ENCODE data around the gene MYBPC1.

The MYBPC1 gene

DNA sequence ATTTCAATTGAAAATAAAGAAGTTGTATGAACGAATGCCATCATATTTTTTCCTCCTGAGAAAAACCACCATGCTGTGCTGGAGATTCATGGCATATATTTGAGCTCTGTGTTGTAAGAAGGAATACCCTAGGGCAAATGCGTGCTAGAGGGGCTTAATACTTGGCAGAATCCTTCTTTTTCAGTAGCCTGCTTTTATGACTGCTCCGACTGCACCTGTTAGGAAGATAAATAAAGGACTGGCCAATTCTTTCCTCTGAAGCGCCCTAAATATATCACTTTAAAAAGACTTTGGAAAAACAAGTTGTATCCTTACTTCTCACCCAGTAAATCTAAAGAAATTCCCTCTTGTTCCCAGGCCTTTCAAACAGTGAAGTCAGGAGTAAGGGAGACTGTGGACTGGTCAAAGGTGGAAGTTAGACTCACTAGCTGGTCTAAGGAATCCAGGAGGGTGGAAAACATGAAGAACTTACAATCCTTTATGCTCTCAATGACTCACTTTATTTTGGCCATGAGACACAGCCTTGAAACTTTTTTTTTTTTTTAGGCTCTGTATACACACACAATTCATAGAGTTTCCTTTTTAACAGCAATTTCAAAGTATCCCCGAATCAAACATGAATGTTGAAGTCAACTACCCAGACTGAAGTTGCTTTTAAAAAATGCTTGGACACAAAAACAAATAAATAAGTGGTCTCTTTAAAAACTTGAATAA is 5.2 kb downstream of the MYBPC1 start:
- ChIA-PET POLR2A (no interaction called here), CTCF (interaction anchor here (1.1 kb wide), 1 partner anchor 230 kb away, joined by 4 read pairs; no protein-coding TSS in a partner anchor)
- TF ChIP-seq ZNF529 (tag by site-specific recombination; IDR thresholded peaks at IDR 0.05; ENCODE audit: insufficient replicate concordance), result no peak
- TF ChIP-seq, protein P1, sequence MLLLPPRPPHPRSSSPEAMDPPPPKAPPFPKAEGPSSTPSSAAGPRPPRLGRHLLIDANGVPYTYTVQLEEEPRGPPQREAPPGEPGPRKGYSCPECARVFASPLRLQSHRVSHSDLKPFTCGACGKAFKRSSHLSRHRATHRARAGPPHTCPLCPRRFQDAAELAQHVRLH (tag by site-specific recombination; IDR thresholded peaks at IDR 0.05), result no peak
- Histone ChIP-seq H3K36me3 (ENCODE audit: control insufficient read depth in 2 of 2, insufficient read depth in 1 of 2, low read length in 2 of 2) (no peaks in the 10 kb centered on the region), H3K27ac (ENCODE audit: extremely low read depth, low read depth, low read length) (no peak overlapping the region), H3K4me3 (ENCODE audit: low read depth, low read length) (no peak overlapping the region), H3K4me1 (ENCODE audit: control insufficient read depth, insufficient read depth, low read length) (peaks cover 13% of the 10 kb centered on the region), H3K9me3 (ENCODE audit: control insufficient read depth, insufficient read depth, low read depth, low read length) (no peaks in the 10 kb centered on the region)

DNA sequence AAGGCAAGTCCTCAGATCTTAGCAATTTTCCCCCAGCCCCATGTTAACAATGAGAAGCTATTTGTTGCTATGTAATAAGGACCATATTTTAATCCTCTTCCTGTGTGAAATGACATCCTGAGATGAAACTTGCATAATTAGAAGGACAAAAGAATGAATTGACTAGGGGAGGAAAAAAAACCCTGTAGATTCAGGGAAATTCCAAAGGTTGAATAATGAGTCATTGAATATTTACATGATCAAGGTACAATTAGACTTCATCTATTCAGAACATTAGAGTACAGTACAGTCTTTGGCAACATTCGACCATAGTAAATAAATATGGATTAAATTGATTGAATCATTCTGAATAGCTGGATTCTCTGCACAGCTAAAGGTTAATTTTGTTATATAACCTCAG is 9.4 kb downstream of the MYBPC1 start:
- Histone ChIP-seq H3K4me1 (ENCODE audit: control insufficient read depth, insufficient read depth, low read length) (no peaks in the 10 kb centered on the region), H3K9me3 (ENCODE audit: control insufficient read depth, insufficient read depth, low read depth, low read length) (no peaks in the 10 kb centered on the region), H3K4me3 (ENCODE audit: low read depth, low read length) (no peak overlapping the region), H3K27ac (ENCODE audit: extremely low read depth, low read depth, low read length) (no peak overlapping the region), H3K36me3 (ENCODE audit: control insufficient read depth in 2 of 2, insufficient read depth in 1 of 2, low read length in 2 of 2) (no peaks in the 10 kb centered on the region)
- ChIA-PET POLR2A (no interaction called here), CTCF (interaction anchor here (0.9 kb wide), 1 partner anchor 15 kb away, joined by 3 read pairs; no protein-coding TSS in a partner anchor)
- no peak for TF ChIP-seq ZNF366 (tag by site-specific recombination; conservative IDR thresholded peaks at IDR 0.05)
- no peak for TF ChIP-seq ZNF169 (tag by site-specific recombination; IDR thresholded peaks at IDR 0.05)
- TF ChIP-seq, protein P2, sequence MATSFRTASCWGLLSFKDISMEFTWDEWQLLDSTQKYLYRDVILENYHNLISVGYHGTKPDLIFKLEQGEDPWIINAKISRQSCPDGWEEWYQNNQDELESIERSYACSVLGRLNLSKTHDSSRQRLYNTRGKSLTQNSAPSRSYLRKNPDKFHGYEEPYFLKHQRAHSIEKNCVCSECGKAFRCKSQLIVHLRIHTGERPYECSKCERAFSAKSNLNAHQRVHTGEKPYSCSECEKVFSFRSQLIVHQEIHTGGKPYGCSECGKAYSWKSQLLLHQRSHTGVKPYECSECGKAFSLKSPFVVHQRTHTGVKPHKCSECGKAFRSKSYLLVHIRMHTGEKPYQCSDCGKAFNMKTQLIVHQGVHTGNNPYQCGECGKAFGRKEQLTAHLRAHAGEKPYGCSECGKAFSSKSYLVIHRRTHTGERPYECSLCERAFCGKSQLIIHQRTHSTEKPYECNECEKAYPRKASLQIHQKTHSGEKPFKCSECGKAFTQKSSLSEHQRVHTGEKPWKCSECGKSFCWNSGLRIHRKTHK (tag by site-specific recombination; IDR thresholded peaks at IDR 0.05), result no peak
- TF ChIP-seq ZNF221 (tag by site-specific recombination; IDR thresholded peaks at IDR 0.05; ENCODE audit: borderline replicate concordance), result no peak
- no peak for TF ChIP-seq TRIM28 (IDR thresholded peaks at IDR 0.05; ENCODE audit: borderline replicate concordance, low read length)
- no peak for TF ChIP-seq ZNF544 (tag by site-specific recombination; IDR thresholded peaks at IDR 0.05)
- no peak for TF ChIP-seq KLF1 (tag by site-specific recombination; IDR thresholded peaks at IDR 0.05)
- TF ChIP-seq ZNF138 (tag by site-specific recombination; IDR thresholded peaks at IDR 0.05; ENCODE audit: borderline replicate concordance), result no peak
- no peak for TF ChIP-seq ZNF843 (tag by site-specific recombination; IDR thresholded peaks at IDR 0.05)
- no peak for TF ChIP-seq ZNF558 (tag by site-specific recombination; IDR thresholded peaks at IDR 0.05)
- no peak for TF ChIP-seq ZNF274 (IDR thresholded peaks at IDR 0.05; ENCODE audit: low read length)
- no peak for TF ChIP-seq ZNF274 (tag by site-specific recombination; IDR thresholded peaks at IDR 0.05; ENCODE audit: borderline replicate concordance)
- TF ChIP-seq, protein P3, sequence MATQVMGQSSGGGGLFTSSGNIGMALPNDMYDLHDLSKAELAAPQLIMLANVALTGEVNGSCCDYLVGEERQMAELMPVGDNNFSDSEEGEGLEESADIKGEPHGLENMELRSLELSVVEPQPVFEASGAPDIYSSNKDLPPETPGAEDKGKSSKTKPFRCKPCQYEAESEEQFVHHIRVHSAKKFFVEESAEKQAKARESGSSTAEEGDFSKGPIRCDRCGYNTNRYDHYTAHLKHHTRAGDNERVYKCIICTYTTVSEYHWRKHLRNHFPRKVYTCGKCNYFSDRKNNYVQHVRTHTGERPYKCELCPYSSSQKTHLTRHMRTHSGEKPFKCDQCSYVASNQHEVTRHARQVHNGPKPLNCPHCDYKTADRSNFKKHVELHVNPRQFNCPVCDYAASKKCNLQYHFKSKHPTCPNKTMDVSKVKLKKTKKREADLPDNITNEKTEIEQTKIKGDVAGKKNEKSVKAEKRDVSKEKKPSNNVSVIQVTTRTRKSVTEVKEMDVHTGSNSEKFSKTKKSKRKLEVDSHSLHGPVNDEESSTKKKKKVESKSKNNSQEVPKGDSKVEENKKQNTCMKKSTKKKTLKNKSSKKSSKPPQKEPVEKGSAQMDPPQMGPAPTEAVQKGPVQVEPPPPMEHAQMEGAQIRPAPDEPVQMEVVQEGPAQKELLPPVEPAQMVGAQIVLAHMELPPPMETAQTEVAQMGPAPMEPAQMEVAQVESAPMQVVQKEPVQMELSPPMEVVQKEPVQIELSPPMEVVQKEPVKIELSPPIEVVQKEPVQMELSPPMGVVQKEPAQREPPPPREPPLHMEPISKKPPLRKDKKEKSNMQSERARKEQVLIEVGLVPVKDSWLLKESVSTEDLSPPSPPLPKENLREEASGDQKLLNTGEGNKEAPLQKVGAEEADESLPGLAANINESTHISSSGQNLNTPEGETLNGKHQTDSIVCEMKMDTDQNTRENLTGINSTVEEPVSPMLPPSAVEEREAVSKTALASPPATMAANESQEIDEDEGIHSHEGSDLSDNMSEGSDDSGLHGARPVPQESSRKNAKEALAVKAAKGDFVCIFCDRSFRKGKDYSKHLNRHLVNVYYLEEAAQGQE (tag by site-specific recombination; IDR thresholded peaks at IDR 0.05), result no peak
- TF ChIP-seq ZNF175 (tag by site-specific recombination; IDR thresholded peaks at IDR 0.05), result no peak
- TF ChIP-seq MYNN (tag by site-specific recombination; IDR thresholded peaks at IDR 0.05; ENCODE audit: borderline replicate concordance), result no peak
- TF ChIP-seq, protein P4, sequence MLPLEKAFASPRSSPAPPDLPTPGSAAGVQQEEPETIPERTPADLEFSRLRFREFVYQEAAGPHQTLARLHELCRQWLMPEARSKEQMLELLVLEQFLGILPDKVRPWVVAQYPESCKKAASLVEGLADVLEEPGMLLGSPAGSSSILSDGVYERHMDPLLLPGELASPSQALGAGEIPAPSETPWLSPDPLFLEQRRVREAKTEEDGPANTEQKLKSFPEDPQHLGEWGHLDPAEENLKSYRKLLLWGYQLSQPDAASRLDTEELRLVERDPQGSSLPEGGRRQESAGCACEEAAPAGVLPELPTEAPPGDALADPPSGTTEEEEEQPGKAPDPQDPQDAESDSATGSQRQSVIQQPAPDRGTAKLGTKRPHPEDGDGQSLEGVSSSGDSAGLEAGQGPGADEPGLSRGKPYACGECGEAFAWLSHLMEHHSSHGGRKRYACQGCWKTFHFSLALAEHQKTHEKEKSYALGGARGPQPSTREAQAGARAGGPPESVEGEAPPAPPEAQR (tag by site-specific recombination; IDR thresholded peaks at IDR 0.05), result no peak
- TF ChIP-seq, protein P5, sequence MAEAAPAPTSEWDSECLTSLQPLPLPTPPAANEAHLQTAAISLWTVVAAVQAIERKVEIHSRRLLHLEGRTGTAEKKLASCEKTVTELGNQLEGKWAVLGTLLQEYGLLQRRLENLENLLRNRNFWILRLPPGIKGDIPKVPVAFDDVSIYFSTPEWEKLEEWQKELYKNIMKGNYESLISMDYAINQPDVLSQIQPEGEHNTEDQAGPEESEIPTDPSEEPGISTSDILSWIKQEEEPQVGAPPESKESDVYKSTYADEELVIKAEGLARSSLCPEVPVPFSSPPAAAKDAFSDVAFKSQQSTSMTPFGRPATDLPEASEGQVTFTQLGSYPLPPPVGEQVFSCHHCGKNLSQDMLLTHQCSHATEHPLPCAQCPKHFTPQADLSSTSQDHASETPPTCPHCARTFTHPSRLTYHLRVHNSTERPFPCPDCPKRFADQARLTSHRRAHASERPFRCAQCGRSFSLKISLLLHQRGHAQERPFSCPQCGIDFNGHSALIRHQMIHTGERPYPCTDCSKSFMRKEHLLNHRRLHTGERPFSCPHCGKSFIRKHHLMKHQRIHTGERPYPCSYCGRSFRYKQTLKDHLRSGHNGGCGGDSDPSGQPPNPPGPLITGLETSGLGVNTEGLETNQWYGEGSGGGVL (tag by site-specific recombination; IDR thresholded peaks at IDR 0.05), result no peak
- TF ChIP-seq, protein P6, sequence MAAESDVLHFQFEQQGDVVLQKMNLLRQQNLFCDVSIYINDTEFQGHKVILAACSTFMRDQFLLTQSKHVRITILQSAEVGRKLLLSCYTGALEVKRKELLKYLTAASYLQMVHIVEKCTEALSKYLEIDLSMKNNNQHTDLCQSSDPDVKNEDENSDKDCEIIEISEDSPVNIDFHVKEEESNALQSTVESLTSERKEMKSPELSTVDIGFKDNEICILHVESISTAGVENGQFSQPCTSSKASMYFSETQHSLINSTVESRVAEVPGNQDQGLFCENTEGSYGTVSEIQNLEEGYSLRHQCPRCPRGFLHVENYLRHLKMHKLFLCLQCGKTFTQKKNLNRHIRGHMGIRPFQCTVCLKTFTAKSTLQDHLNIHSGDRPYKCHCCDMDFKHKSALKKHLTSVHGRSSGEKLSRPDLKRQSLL (tag by site-specific recombination; IDR thresholded peaks at IDR 0.05), result no peak

Data from HEK293 (cell line).